Measurements from ENCODE around the gene ZNF221.

Gene ZNF221

GRCh38 chr19:43957891-43958290 is 6.9 kb downstream of the ZNF221 start:
- DNase-seq (ENCODE audit: low read depth in 1 of 2, low spot score in 1 of 2) = no peak

GRCh38 chr19:43960411-43960810 is 9.4 kb downstream of the ZNF221 start:
- no peak for DNase-seq (ENCODE audit: low read depth in 1 of 2, low spot score in 1 of 2)

- no peak for DNase-seq (ENCODE audit: low read depth in 1 of 2, low spot score in 1 of 2)
These were observed 15.2 kb downstream of the ZNF221 start for GRCh38 chr19:43966079-43966694.

- no peak for DNase-seq (ENCODE audit: low read depth in 1 of 2, low spot score in 1 of 2)
These were observed 25.7 kb downstream of the ZNF221 start for GRCh38 chr19:43976732-43977131.

- DNase-seq (ENCODE audit: low read depth in 1 of 2, low spot score in 1 of 2) = no peak
These were observed 32.5 kb downstream of the ZNF221 start for GRCh38 chr19:43983544-43983911.

GRCh38 chr19:43983912-43984686 is 33.1 kb downstream of the ZNF221 start, which contains the start of gene ZNF155:
ZNF155 (plus strand) TSS chr19:43984188; CDS start chr19:43988544, 4,356 bp downstream.
- DNase-seq (ENCODE audit: low read depth in 1 of 2, low spot score in 1 of 2) = peak; percentile 27 to 53

- no peak for DNase-seq (ENCODE audit: low read depth in 1 of 2, low spot score in 1 of 2)
These were observed 33.6 kb downstream of the ZNF221 start for GRCh38 chr19:43984687-43985000.

GRCh38 chr19:43997631-43998290 is 46.7 kb downstream of the ZNF221 start:
- no peak for DNase-seq (ENCODE audit: low read depth in 1 of 2, low spot score in 1 of 2)

- no peak for DNase-seq (ENCODE audit: low read depth in 1 of 2, low spot score in 1 of 2)
These were observed 51.2 kb downstream of the ZNF221 start for GRCh38 chr19:44002212-44002565.

- DNase-seq (ENCODE audit: low read depth in 1 of 2, low spot score in 1 of 2) = peak; percentile 60 to 70
These were observed 51.8 kb downstream of the ZNF221 start, which contains the start of gene ZNF230 for GRCh38 chr19:44002566-44003460. ZNF230 (plus strand) TSS chr19:44002957; CDS start chr19:44007079, 4,122 bp downstream.

GRCh38 chr19:44003461-44004009 is 52.5 kb downstream of the ZNF221 start:
- no peak for DNase-seq (ENCODE audit: low read depth in 1 of 2, low spot score in 1 of 2)

GRCh38 chr19:44005973-44006372 is 54.9 kb downstream of the ZNF221 start:
- no peak for DNase-seq (ENCODE audit: low read depth in 1 of 2, low spot score in 1 of 2)

GRCh38 chr19:44007473-44007872 is 56.4 kb downstream of the ZNF221 start:
- no peak for DNase-seq (ENCODE audit: low read depth in 1 of 2, low spot score in 1 of 2)

- DNase-seq (ENCODE audit: low read depth in 1 of 2, low spot score in 1 of 2) = no peak
These were observed 59.4 kb downstream of the ZNF221 start for GRCh38 chr19:44010468-44010867.
